NCI-H1105 (cell line): ENCODE results near the gene DLG2.
"Not testable (repeated sequence)": the region's sequence is repeated elsewhere in the genome, so short reads cannot be mapped to it uniquely, and the experiment has no call there.

Source experiments
- DNase-seq: peaks from one replicate; lab custom pipeline; 2025; lab: John Stamatoyannopoulos, UW

DLG2 gene

GRCh38 chr11:85110246-85110645 is 516.9 kb downstream of the DLG2 start:
- not testable (repeated sequence) for DNase-seq

GRCh38 chr11:85109141-85109540 is 518.0 kb downstream of the DLG2 start:
- no peak for DNase-seq

DNA sequence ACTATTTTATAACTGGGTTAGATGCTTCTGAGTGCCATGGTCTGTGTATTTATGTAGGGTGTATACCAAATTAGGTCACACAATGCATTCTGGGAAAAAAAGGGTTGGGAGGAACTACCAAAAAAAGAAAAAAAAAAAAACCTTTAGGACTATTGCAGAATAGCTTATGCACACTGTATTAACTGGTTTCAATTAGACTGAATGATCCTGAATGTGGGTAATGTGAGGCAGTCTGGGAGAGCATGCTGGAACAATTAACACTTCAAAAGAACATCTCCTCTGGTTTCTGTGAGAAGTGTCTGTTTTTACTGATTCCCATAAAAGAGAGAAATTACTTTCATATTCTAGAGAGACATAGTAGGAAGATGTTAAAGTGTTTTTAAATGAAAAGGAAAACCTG is 521.3 kb downstream of the DLG2 start:
- no peak for DNase-seq

- DNase-seq = no peak
Observed at GRCh38 chr11:85099522-85099921, 527.6 kb downstream of the DLG2 start.

DNA sequence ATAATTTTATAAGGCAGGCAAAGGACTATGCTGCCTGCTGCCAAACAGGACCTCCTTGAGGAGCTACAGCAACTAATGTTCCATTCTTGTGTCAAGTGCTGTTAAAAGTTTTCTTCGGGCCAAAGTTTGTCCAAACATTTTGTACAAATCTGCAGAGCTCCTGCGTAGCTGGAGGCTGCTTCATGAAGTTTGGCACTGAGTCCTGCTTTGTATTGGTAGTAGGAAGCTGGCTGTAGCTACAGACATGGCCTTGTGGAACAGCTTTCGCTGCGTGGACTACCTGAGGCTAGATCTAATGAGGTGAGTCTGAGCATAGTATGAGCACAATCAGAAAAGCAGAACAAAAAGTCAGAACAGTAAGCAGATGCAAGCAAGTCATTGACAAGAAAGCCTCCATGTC is 528.1 kb downstream of the DLG2 start:
- DNase-seq = no peak

DNA sequence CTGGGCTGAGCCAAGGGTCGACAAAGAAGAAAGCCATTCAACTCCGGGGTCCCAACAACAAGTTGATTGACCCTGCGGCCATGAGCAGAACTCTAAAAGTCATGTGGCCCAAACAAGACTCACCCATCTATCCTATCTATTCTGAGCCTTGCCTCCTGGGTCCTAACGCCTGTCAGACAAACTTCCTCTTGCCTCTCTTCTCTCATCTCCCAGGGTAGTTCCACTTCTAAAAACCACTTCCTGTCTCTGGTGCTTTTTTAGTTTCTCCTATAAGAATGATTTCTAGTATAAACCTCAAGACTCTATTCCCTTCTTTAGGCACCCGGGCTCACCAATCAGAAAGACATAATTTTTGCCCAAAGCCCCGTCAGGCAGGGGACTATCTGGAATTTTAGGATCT is 530.2 kb downstream of the DLG2 start:
- DNase-seq = no peak

DNA sequence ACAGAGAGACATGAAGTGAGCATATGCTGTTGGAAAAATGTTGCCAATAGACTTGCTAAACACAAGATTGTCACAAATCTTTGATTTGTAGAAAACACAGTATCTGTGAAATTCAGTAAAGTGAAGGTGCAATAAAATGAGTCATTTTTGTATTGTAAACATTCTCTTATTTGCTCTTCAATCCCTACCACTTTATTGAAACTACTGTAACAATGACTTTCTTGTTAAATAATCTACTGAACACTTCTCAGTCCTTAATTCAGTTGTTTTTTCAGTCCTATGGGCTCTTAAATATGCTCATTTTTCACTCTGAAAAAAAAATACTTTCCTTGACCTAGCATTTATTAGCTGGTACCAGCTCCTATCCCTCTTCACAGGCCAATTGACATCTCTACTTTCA is 531.9 kb downstream of the DLG2 start:
- DNase-seq = no peak

- DNase-seq = no peak
Observed at GRCh38 chr11:85094795-85095194, 532.3 kb downstream of the DLG2 start.

GRCh38 chr11:85089654-85090053 is 537.5 kb downstream of the DLG2 start:
- DNase-seq = no peak

DNA sequence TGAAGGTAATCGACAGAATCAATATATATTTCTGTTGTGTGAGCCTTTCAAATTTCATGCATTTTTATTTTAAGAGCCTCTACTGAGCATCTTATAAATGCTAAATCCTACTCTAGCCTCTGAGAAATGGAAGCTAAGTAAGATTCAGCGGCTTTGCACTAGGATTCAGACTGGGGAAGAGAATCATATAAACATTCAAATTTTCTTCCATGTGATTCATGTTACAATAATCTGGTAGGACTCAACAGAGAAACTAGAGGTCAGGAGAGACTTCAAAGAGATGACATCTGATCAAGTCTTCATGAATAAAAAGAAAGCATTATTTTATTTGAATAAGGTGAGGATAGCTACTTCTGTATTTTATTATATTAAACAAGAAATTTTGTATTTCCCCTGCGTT is 538.9 kb downstream of the DLG2 start:
- no peak for DNase-seq

DNA sequence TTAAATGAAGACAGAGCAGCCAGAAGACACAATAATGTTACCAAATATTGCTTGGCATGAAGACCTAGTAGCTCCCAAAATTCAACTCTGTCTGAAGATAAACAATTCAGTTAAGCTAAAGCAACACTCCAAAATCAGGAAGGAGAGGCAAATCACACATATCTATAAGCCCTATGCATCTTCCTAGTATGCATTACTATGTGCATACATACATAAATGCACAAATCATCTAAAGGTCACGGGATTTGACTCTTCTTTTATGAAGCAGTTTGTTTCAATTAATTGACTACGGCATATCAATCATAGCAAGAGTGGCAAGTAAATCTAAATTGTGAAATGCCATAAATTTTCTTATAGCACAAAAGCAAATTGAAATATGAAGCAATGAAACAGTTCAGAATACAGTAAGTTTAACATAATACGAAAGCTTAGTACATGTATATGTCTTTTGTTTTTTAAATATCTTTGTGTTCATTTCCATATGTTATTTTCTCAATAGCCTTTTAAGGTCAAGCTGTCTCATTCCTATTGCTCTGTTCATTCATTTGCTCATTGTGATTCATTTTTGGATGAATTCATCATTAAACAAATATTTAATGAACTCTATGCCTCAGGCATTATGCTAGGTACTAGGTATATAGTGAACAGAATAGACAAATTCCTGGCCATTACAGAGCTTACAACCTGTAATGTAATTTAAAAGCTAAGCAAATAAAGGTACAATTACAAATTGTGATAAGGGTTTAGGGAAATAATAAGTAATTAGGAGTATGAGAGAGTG is 540.5 kb downstream of the DLG2 start:
- no peak for DNase-seq

- DNase-seq = no peak
Observed at GRCh38 chr11:85076535-85077330, 550.4 kb downstream of the DLG2 start.

- DNase-seq = no peak
Observed at GRCh38 chr11:85062659-85063058, 564.5 kb downstream of the DLG2 start.

- no peak for DNase-seq
Observed at GRCh38 chr11:85052636-85053035, 574.5 kb downstream of the DLG2 start.

- DNase-seq = no peak
Observed at GRCh38 chr11:85048801-85049200, 578.3 kb downstream of the DLG2 start.

GRCh38 chr11:85045716-85046115 is 581.4 kb downstream of the DLG2 start:
- DNase-seq = no peak

DNA sequence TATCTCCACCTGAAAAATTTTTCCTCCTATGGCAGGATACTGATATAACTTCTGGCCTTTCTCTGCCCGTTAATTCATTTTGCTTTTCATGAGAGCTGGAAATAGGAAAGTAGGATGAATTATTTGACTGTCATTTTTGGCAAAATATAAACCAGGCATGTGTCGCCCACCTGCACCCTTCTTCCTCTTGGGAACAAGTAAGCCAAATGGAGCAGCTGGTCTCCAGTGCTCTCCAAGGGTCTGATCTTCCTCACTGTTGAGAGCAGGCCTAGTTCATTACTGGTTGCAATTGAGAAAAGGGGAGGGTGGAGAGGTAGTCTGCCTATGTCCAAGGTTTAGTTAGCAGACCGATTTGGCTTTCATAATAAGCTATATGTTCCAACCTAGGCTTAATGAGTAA is 582.2 kb downstream of the DLG2 start:
- no peak for DNase-seq

DNA sequence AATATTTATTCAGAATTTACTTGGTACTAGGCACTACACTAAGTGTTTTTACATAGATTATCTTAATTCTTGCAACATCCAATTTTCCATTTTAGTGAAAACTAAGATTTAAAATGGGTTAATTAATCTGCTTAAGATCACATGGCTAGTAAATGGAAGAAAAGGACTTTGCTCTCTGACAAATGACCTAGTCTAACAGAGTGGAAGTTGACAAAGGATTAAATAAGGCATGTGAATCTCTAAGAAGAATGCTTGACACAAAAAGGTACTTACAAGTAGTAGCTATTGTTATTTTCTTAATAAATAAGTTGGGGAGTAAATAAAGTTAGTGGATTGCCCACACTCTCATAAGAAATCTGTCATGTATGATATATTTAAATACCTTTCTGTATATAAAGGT is 584.8 kb downstream of the DLG2 start:
- DNase-seq = no peak

GRCh38 chr11:85040166-85040565 is 587.0 kb downstream of the DLG2 start:
- no peak for DNase-seq

GRCh38 chr11:85029964-85030363 is 597.2 kb downstream of the DLG2 start:
- DNase-seq = no peak

DNA sequence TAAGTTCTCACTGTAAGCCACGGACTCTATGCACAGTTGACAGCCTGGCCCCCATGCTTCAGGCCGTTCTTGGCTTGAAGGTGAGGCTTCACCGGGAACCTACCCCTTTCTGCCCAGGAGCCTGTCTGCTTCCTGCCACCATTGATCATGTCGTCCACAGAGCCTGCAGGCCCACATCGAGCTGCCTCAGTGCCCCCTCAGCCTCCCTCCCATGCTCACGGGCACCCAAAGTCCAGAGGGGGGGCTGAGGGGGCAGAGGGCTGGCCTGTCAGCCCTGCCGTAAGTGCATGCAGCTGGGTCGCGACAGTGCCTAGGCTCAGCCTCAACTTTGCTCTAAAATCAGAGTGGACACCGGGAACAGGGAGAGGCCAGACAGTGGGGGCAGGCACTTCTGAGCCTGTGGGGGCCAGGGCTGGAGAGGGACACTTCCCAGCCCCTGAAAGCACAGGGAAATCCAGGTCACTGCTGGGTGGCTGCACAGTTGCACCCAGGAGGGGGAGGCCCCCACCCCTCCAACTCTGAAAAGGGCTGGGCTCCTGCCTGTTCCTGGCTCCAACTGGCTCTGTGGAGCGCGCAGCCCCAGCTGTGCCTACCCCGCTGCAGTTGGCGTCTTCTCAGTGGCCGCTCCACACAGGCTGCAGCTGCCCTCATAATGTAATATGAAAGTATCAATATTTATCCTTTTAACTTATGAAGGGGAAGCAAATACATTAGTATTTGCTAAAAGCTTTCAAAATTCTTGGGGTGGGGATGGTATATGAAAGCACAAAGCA is 598.6 kb downstream of the DLG2 start:
- no peak for DNase-seq

DNA sequence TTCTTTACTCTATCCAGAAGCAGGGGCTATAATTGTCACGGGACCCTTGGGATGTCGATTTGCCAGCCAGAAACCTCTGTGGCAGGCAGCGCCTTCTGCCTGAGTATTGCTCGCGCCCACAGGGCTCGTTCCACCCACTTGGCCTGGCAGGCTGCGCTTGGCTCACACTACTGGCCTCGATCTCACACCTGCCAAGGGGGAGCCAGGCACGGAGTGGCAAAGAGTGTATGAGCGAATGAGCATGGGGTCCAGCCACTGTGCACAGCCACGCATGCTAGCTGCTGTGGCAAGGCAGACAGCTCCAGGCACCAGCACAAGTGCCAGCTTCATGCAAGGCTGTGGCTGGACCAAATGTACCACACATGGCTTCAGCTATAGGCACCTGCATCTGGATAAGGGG is 599.8 kb downstream of the DLG2 start:
- DNase-seq = no peak

DNA sequence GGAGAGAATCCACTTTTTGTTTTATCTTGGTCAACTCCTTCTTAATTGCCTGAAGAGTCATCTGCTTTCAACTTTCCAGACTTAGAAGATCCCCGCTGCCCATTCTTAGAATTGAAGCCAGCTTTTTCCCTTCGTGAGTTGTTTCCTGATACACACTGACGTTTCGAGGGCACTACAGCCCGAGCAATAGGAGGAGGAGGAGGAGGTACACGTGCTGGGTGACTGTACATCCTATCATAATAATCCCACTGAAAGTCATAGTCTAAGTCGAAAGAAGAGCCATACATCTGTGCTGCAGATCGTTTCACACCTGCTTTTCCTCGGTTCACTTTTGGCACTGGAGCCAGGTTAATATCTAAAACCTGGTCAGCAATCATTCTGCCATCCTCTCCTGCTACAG is 606.1 kb downstream of the DLG2 start:
- no peak for DNase-seq
